IMR-90 (cell line): ENCODE measurements around the gene FBXW11.

Source experiments
- BHLHE40 ChIP-seq: fragments of 150-350 bp; IDR thresholded peaks from 2 replicates; pipeline ENCODE4 v1.6.1; 2016; ENCODE audit warnings: mild to moderate bottlenecking, low read depth, low read length
- MXI1 ChIP-seq: IDR thresholded peaks from 2 replicates; pipeline ENCODE4 v1.6.1; 2012; ENCODE audit warnings: low read depth, mild to moderate bottlenecking, low read length, moderate library complexity, borderline replicate concordance
- NFE2L2 ChIP-seq: fragments of 150-350 bp; IDR thresholded peaks from 2 replicates; pipeline ENCODE4 v1.6.1; 2016; ENCODE audit warnings: low read depth, mild to moderate bottlenecking, low read length
- POLR2A ChIP-seq: IDR thresholded peaks from 2 replicates; pipeline ENCODE4 v1.6.1; 2012; ENCODE audit warnings: mild to moderate bottlenecking, low read depth, low read length
- RAD21 ChIP-seq: IDR thresholded peaks from 2 replicates; pipeline ENCODE4 v1.6.1; 2012; ENCODE audit warnings: low read length, improper control_type of control experiment
- RFX5 ChIP-seq: IDR thresholded peaks from 2 replicates; pipeline ENCODE4 v1.8.0; 2012; ENCODE audit warnings: low read depth, mild to moderate bottlenecking, low read length, moderate library complexity
- TF ChIP-seq, protein P1 (sequence below): conservative IDR thresholded peaks from 2 replicates; pipeline ENCODE4 v1.5.1; 2012; ENCODE audit warnings: mild to moderate bottlenecking, low read depth, low read length, improper control_type of control experiment

DNA sequence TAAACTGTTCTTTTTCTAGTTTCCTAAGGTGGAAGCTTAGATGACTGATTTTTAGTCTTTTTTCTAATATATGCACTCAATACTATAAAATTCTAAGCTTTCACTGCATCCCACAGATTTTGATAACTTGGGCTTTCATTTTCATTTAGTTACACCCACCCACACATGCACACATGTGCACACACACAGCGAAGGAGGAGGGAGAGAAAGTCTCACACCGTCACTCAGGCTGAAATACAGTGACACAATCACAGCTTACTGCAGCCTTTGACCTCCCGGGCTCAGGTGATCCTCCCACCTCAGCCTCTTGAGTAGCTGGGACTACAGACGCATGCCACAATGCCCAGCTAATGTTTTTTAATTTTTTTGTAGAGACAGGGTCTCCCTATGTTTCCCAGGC is 124.3 kb downstream of the FBXW11 start:
- TF ChIP-seq, protein P1, sequence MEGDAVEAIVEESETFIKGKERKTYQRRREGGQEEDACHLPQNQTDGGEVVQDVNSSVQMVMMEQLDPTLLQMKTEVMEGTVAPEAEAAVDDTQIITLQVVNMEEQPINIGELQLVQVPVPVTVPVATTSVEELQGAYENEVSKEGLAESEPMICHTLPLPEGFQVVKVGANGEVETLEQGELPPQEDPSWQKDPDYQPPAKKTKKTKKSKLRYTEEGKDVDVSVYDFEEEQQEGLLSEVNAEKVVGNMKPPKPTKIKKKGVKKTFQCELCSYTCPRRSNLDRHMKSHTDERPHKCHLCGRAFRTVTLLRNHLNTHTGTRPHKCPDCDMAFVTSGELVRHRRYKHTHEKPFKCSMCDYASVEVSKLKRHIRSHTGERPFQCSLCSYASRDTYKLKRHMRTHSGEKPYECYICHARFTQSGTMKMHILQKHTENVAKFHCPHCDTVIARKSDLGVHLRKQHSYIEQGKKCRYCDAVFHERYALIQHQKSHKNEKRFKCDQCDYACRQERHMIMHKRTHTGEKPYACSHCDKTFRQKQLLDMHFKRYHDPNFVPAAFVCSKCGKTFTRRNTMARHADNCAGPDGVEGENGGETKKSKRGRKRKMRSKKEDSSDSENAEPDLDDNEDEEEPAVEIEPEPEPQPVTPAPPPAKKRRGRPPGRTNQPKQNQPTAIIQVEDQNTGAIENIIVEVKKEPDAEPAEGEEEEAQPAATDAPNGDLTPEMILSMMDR, result no peak
- TF ChIP-seq RAD21 (no peak), POLR2A (no peak), MXI1 (no peak), RFX5 (no peak), BHLHE40 (no peak), NFE2L2 (no peak)
